Right lobe of liver (tissue), 6 donors: ENCODE results near the gene SEC14L2. TPM values are rescaled to one million over a fixed set of nuclear protein-coding genes. Genes with fewer than 3 reads are reported as not detected.

ENCODE experiments used
- ATAC-seq, 4 donors: fragments of 200-7000 bp; cut with Tn5 transposase; one replicate each; pipeline ENCODE4 v1.9.1; 2020; ENCODE audit warnings: mild to moderate bottlenecking in 4 of 4, moderate library complexity in 4 of 4
- DNase-seq, 3 donors: peaks; one replicate each; pipeline ENCODE4 v3.0.0-alpha.2; 2020
- H3K27ac ChIP-seq, 3 donors: fragments of 200-600 bp; one replicate each; pipeline ENCODE4 v1.8.0; 2022
- H3K27me3 ChIP-seq, 2 donors: fragments of 200-600 bp; one replicate each; pipeline ENCODE4 v1.8.0; 2022
- H3K36me3 ChIP-seq, 4 donors: fragments of 200-600 bp; sonication (generic) in 1 of 4; one replicate each; pipeline versions ENCODE4 v1.5.1 to v1.8.0; 2017 to 2022; ENCODE audit warnings: control low read depth in 1 of 4
- H3K4me1 ChIP-seq, 4 donors: fragments of 200-600 bp; sonication (generic) in 1 of 4; one replicate each; pipeline versions ENCODE4 v1.5.1 to v1.8.0; 2017 to 2022; ENCODE audit warnings: control low read depth in 1 of 4
- H3K4me3 ChIP-seq, 3 donors: fragments of 200-600 bp; one replicate each; pipeline ENCODE4 v1.8.0; 2022
- H3K9me3 ChIP-seq, 4 donors: fragments of 200-600 bp; sonication (generic) in 1 of 4; one replicate each; pipeline versions ENCODE4 v1.5.1 to v1.8.0; 2017 to 2022; ENCODE audit warnings: control low read depth in 1 of 4
- CTCF ChIP-seq, 4 donors: fragments of 200-600 bp in 3 of 4; fragments of 450-650 bp in 1 of 4; IDR thresholded peaks; one replicate each; pipeline versions ENCODE4 v1.5.1 to v1.8.0; 2016 to 2022; ENCODE audit warnings: antibody characterized with exemption in 4 of 4, mild to moderate bottlenecking in 2 of 4
- POLR2A ChIP-seq: fragments of 450-650 bp; IDR thresholded peaks from one replicate; pipeline ENCODE4 v1.6.1; 2017; ENCODE audit warnings: antibody characterized with exemption, mild to moderate bottlenecking
- WGBS: methylation state at CpG from one replicate; pipeline ENCODE4 v1.1.6; 2018; ENCODE audit warnings: low coverage, low lambda C conversion rate; ENCODE audit not compliant: insufficient coverage; ENCODE audit errors: missing lambda C conversion rate; 5-methylcytosine and 5-hydroxymethylcytosine counted together
- intact Hi-C, 2 donors: fragments of 100-400 bp; cut with DNase I; formaldehyde crosslinking; loops; one replicate each; pipeline versions ENCODE4 v1.11.2 to v1.14.1; 2022
- total RNA-seq, 6 experiments: library from RNA; depleted of rRNA in 2 of 6; stranded (reverse); fragments of >200 nt in 2 of 6; fragmentation: NEBNext Ultra II Directional in 3 of 6; extraction: Animal tissue kit (Norgen Biotek cat#: 25700) in 3 of 6; gene quantifications; one replicate each; pipeline versions ENCODE4 v1.1.0 to v1.2.4, GENCODE V29; 2016 to 2023
- donor health status: DM: no; HTN: yes; CAD: no.
- donor health status: DM: no; HTN: no; CAD: no.
- donor health status: DM: no; HTN: no; CAD: no.
- donor health status: DM: no; HTN: yes; CAD: no.
- donor health status: DM: no; HTN: yes; CAD: no.

Gene SEC14L2
- total RNA-seq, 6 experiments from 2014 or later, result 42.7 to 240 (median 101) TPM

- Histone ChIP-seq H3K27me3 (no peaks in the 10 kb centered on the region), H3K36me3 (no peaks in the 10 kb centered on the region), H3K4me3 (no peak overlapping the region), H3K4me1 (no peaks in the 10 kb centered on the region), H3K27ac (no peak overlapping the region), H3K9me3 (no peaks in the 10 kb centered on the region)
- peak in 3 of 4 donors; percentile 23 to 52 (median 34) for ATAC-seq
- WGBS, result no CpG with 5 or more reads among the region's 8 CpGs
- no peak for DNase-seq
- intact Hi-C loops, result no loop called here
- no peak for TF ChIP-seq POLR2A
- TF ChIP-seq CTCF (IDR thresholded peaks at IDR 0.05), result no peak
Observed at GRCh38 chr22:30372915-30373314, 23.9 kb upstream of the SEC14L2 start.

GRCh38 chr22:30373331-30374325 lies 23.2 kb upstream of the SEC14L2 start:
- TF ChIP-seq CTCF (IDR thresholded peaks at IDR 0.05), result no peak
- TF ChIP-seq POLR2A, result no peak
- intact Hi-C loops, result no loop called here
- no peaks in the 10 kb centered on the region for H3K27me3 ChIP-seq
- H3K4me3 ChIP-seq, result no peak overlapping the region
- ATAC-seq (no peak), DNase-seq (no peak)
- no peaks in the 10 kb centered on the region for H3K4me1 ChIP-seq
- no peaks in the 10 kb centered on the region for H3K36me3 ChIP-seq
- no peak overlapping the region for H3K27ac ChIP-seq
- WGBS, result 90% methylated on average over 8 of the region's 33 CpGs
- no peaks in the 10 kb centered on the region for H3K9me3 ChIP-seq

- no peak for TF ChIP-seq CTCF (IDR thresholded peaks at IDR 0.05)
- no peak for TF ChIP-seq POLR2A
- DNase-seq, result no peak
- Histone ChIP-seq H3K9me3 (no peaks in the 10 kb centered on the region), H3K27ac (no peak overlapping the region), H3K4me1 (no peaks in the 10 kb centered on the region), H3K27me3 (no peaks in the 10 kb centered on the region), H3K4me3 (no peak overlapping the region), H3K36me3 (no peaks in the 10 kb centered on the region)
- intact Hi-C loops, result no loop called here
- no peak for ATAC-seq
- 92% methylated on average over 7 of the region's 13 CpGs for WGBS
Observed at GRCh38 chr22:30375312-30375849, 21.4 kb upstream of the SEC14L2 start.

GRCh38 chr22:30380011-30380410 lies 16.8 kb upstream of the SEC14L2 start:
- no peaks in the 10 kb centered on the region for H3K4me1 ChIP-seq
- no peaks in the 10 kb centered on the region for H3K9me3 ChIP-seq
- DNase-seq, result no peak
- no peaks in the 10 kb centered on the region for H3K27me3 ChIP-seq
- TF ChIP-seq CTCF (IDR thresholded peaks at IDR 0.05), result no peak
- no peak for TF ChIP-seq POLR2A
- ATAC-seq, result no peak
- intact Hi-C loops, result loop anchor here (5.0 to 10.0 kb wide), 3 partner anchors 113 to 275 kb away; partner anchors contain the start of gene OSM (in 2 of the 2)
- WGBS, result no CpG with 5 or more reads among the region's 20 CpGs
- H3K4me3 ChIP-seq, result no peak overlapping the region
- no peaks in the 10 kb centered on the region for H3K36me3 ChIP-seq
- H3K27ac ChIP-seq, result no peak overlapping the region
